Measurements from ENCODE around the gene SERPINA1. TPM values are rescaled to one million over a fixed set of nuclear protein-coding genes. Genes with fewer than 3 reads are reported as not detected.

Gene SERPINA1
- polyA plus RNA-seq, 10 donors = 0.40 to 13.3 (median 0.92) TPM

Other genes starting within 250 kb of the SERPINA1 start
- gene PPP4R4, start 214.3 kb downstream of the SERPINA1 start, polyA plus RNA-seq (ENCODE audit: insufficient read length in 10 of 10) = under 1 TPM; 0.07 to 0.90 (median 0.24) TPM
- gene SERPINA10, start 95.3 kb downstream of the SERPINA1 start, polyA plus RNA-seq (ENCODE audit: insufficient read length in 10 of 10) = under 1 TPM in 2 of 10 donors, not detected in 8; 0.06 to 0.07 TPM
- not detected for gene SERPINA6, start 65.3 kb downstream of the SERPINA1 start, polyA plus RNA-seq (ENCODE audit: insufficient read length in 10 of 10)
- not detected for gene SERPINA2, start 21.9 kb downstream of the SERPINA1 start, polyA plus RNA-seq (ENCODE audit: insufficient read length in 10 of 10)
- not detected for gene SERPINA11, start 64.2 kb upstream of the SERPINA1 start, polyA plus RNA-seq (ENCODE audit: insufficient read length in 10 of 10)
- gene SERPINA9, start 87.6 kb upstream of the SERPINA1 start, polyA plus RNA-seq (ENCODE audit: insufficient read length in 10 of 10) = not detected
- not detected for gene SERPINA12, start 120.9 kb upstream of the SERPINA1 start, polyA plus RNA-seq (ENCODE audit: insufficient read length in 10 of 10)
- gene SERPINA4, start 172.8 kb upstream of the SERPINA1 start, polyA plus RNA-seq (ENCODE audit: insufficient read length in 10 of 10) = under 1 TPM in 2 of 10 donors, not detected in 8; 0.07 to 0.31 TPM
- gene SERPINA5, start 192.8 kb upstream of the SERPINA1 start, polyA plus RNA-seq (ENCODE audit: insufficient read length in 10 of 10) = under 1 TPM in 7 of 10 donors, not detected in 3; 0.08 to 0.55 (median 0.15) TPM
- gene SERPINA3, start 223.8 kb upstream of the SERPINA1 start, polyA plus RNA-seq (ENCODE audit: insufficient read length in 10 of 10) = under 1 TPM in 2 of 10 donors, not detected in 8; 0.10 to 0.42 TPM